D721Med (cell line): ENCODE data around the gene SMC1A.

Experiments
- DNase-seq: peaks from one replicate; pipeline ENCODE4 v3.0.0; 2011; ENCODE audit warnings: low spot score; ENCODE audit not compliant: insufficient read length
- FAIRE-seq: peaks from 2 replicates; lab custom pipeline; 2011; peaks lifted over from hg19 to GRCh38; lab: Jason Lieb, UNC
- TF ChIP-seq, protein P1 (sequence below): IDR thresholded peaks from 2 replicates; pipeline ENCODE4 v1.5.1; 2012; ENCODE audit warnings: mild to moderate bottlenecking, control low read depth; ENCODE audit not compliant: insufficient read depth; ENCODE audit errors: missing control alignments

SMC1A gene

GRCh38 chrX:53347948-53348347 lies 74.5 kb downstream of the SMC1A start:
- FAIRE-seq (no peak), DNase-seq (no peak)
- TF ChIP-seq, protein P1, sequence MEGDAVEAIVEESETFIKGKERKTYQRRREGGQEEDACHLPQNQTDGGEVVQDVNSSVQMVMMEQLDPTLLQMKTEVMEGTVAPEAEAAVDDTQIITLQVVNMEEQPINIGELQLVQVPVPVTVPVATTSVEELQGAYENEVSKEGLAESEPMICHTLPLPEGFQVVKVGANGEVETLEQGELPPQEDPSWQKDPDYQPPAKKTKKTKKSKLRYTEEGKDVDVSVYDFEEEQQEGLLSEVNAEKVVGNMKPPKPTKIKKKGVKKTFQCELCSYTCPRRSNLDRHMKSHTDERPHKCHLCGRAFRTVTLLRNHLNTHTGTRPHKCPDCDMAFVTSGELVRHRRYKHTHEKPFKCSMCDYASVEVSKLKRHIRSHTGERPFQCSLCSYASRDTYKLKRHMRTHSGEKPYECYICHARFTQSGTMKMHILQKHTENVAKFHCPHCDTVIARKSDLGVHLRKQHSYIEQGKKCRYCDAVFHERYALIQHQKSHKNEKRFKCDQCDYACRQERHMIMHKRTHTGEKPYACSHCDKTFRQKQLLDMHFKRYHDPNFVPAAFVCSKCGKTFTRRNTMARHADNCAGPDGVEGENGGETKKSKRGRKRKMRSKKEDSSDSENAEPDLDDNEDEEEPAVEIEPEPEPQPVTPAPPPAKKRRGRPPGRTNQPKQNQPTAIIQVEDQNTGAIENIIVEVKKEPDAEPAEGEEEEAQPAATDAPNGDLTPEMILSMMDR: no peak

DNA sequence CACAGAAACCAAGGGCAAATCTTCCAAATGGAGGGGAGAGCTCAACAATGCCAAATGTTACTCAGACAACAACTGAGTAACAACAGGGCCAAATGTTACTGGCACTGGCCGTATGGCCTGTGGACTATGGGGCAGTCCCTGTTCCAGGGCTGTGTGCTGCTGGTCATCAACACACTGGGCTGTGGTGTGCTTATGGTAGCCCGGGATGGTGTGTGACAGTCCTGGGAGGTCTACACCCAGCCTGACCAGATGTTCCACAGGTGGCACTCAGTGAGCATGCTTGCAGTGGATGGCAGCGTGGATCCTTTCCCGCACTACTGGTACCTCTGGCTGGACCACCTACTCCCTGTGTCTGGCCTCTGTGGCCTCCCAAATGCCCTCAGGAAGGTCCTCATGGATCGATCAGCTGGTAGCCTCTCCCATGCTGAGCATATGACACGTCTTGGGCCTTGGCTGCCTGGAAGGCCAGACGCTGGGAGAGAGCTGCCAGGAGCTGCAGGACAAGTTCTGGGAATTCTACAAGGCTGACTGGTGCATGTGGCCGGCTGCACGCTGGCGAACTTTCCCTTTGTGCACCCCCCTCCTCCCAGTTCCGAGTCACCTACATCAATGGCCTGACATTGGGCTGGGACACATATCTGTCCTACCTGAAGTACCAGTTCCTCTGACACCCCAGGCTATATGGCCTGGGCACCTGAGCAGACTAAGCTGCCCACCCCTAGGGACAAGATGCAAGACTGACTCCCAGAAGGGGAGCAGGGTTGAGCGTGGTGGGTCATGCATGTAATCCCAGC lies 81.4 kb downstream of the SMC1A start:
- FAIRE-seq (no peak), DNase-seq (no peak)
- TF ChIP-seq, protein P1: no peak

DNA sequence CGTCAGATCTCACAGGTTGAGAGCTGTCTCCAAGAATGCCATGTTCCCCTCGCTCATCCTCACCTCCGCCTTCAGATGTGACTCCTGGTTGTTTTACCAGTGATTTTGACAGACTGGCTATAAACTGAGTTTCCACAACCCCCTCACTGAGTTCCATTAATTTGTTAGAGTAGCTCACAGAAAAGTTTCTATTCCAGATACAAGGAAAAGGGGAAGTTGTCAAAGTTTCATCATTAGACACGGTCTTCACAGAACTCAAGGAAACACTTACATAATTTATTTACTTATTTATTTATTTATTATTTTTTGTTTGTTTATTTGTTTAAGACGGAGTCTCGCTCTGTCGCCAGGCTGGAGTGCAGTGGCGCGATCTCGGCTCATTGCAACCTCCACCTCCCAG lies 85.4 kb downstream of the SMC1A start:
- FAIRE-seq (no peak), DNase-seq (no peak)
- TF ChIP-seq, protein P1: no peak

DNA sequence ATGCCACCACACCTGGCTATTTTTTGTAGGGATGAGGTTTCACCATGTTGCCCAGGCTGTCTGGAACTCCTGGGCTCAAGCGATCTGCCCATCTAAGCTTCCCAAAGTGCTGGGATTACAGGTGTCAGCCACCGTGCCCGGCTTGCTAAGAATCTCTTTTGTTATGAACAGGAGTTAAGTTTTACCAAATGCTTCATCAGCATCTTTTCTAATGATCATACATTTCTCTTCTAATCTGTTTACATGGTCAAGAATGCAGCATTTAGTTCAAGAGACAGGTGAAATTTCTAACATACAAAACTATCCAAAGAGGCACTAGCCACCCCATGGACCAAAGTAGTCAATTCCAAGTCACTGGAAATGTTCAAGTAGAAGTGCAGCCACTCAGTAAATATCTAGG lies 88.6 kb downstream of the SMC1A start:
- DNase-seq (no peak), FAIRE-seq (no peak)
- TF ChIP-seq, protein P1: no peak

DNA sequence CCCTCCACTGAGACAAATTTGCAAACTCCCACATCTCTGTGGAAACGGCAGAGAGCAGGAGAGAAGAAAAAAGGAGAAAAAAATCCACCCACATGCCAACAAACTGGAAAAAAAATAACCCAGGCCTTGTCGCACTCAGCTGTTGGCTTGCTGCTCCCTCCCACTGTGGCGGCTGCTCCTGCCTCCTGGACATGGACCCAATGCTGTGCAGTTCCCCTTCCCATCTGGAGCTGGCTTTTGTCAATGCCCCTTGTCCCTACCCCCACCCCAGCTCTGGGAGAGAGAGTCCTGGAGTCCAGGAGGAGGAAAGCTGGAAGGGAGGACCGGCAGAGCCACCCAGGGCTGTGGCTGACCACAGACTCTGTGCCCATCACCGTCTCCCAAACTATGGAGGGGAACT lies 90.2 kb downstream of the SMC1A start:
- TF ChIP-seq, protein P1: no peak
- DNase-seq (no peak), FAIRE-seq (no peak)

- no peak for DNase-seq
- no peak for FAIRE-seq
- TF ChIP-seq, protein P1: no peak
Observed at GRCh38 chrX:53330331-53330730, 92.1 kb downstream of the SMC1A start.

DNA sequence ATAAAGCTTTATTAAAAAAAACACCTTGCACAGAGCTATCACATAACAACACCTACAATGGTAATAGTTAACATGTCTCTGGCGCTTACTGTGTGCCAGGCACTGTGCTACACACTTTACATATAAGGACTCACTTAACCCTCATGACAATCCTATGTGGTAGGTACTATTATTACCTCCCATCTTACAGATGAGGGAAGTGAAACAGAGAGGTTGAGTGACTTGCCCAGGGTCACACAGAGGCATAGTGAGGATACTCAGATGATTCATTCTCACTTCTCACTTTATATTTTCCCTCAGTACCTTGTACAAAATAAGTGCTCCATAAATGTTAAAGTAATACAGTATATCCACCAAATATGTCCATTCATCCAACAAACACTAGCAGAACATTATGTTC lies 97.7 kb downstream of the SMC1A start:
- TF ChIP-seq, protein P1: no peak
- DNase-seq (no peak), FAIRE-seq (no peak)
